ENCODE data around the gene MIGA2.
"Not testable (repeated sequence)": the region's sequence is repeated elsewhere in the genome, so short reads cannot be mapped to it uniquely, and the experiment has no call there.

Gene MIGA2

GRCh38 chr9:129036241-129036922, at the start of gene MIGA2:
MIGA2 (plus strand) TSS chr9:129036626; CDS start chr9:129040595, 3,969 bp downstream.
- in situ Hi-C loops (cut with HindIII; ENCODE audit: low pct_unique_long_range_greater_than_20kb, low sequenced_read_pairs) = no loop called here
- peak; percentile 100 for DNase-seq (ENCODE audit: low read depth in 1 of 2, low spot score in 1 of 2)
- no peak for TF ChIP-seq JUND (IDR thresholded peaks at IDR 0.05; ENCODE audit: low read depth)

- in situ Hi-C loops (cut with HindIII; ENCODE audit: low pct_unique_long_range_greater_than_20kb, low sequenced_read_pairs) = no loop called here
- TF ChIP-seq JUND (IDR thresholded peaks at IDR 0.05; ENCODE audit: low read depth) = no peak
- no peak for DNase-seq (ENCODE audit: low read depth in 1 of 2, low spot score in 1 of 2)
These were observed 49.8 kb upstream of the MIGA2 start for GRCh38 chr9:128986671-128987070.

GRCh38 chr9:128987805-128988204, 48.6 kb upstream of the MIGA2 start:
- TF ChIP-seq JUND (IDR thresholded peaks at IDR 0.05; ENCODE audit: low read depth) = no peak
- DNase-seq (ENCODE audit: low read depth in 1 of 2, low spot score in 1 of 2) = no peak
- in situ Hi-C loops (cut with HindIII; ENCODE audit: low pct_unique_long_range_greater_than_20kb, low sequenced_read_pairs) = no loop called here

- in situ Hi-C loops (cut with HindIII; ENCODE audit: low pct_unique_long_range_greater_than_20kb, low sequenced_read_pairs) = no loop called here
- peak in 1 of 2 experiments; percentile 64 for DNase-seq (ENCODE audit: low read depth in 1 of 2, low spot score in 1 of 2)
- no peak for TF ChIP-seq JUND (IDR thresholded peaks at IDR 0.05; ENCODE audit: low read depth)
These were observed 43.4 kb upstream of the MIGA2 start for GRCh38 chr9:128992995-128993394.

- in situ Hi-C loops (cut with HindIII; ENCODE audit: low pct_unique_long_range_greater_than_20kb, low sequenced_read_pairs) = no loop called here
- TF ChIP-seq JUND (IDR thresholded peaks at IDR 0.05; ENCODE audit: low read depth) = no peak
- no peak for DNase-seq (ENCODE audit: low read depth in 1 of 2, low spot score in 1 of 2)
These were observed 40.6 kb upstream of the MIGA2 start for GRCh38 chr9:128995791-128996190.

GRCh38 chr9:128998462-128998861, 38.0 kb upstream of the MIGA2 start:
- in situ Hi-C loops (cut with HindIII; ENCODE audit: low pct_unique_long_range_greater_than_20kb, low sequenced_read_pairs) = no loop called here
- TF ChIP-seq JUND (IDR thresholded peaks at IDR 0.05; ENCODE audit: low read depth) = no peak
- no peak for DNase-seq (ENCODE audit: low read depth in 1 of 2, low spot score in 1 of 2)

- in situ Hi-C loops (cut with HindIII; ENCODE audit: low pct_unique_long_range_greater_than_20kb, low sequenced_read_pairs) = no loop called here
- TF ChIP-seq JUND (IDR thresholded peaks at IDR 0.05; ENCODE audit: low read depth) = no peak
- no peak for DNase-seq (ENCODE audit: low read depth in 1 of 2, low spot score in 1 of 2)
These were observed 36.7 kb upstream of the MIGA2 start for GRCh38 chr9:128999581-129000206.

- TF ChIP-seq JUND (IDR thresholded peaks at IDR 0.05; ENCODE audit: low read depth) = no peak
- in situ Hi-C loops (cut with HindIII; ENCODE audit: low pct_unique_long_range_greater_than_20kb, low sequenced_read_pairs) = no loop called here
- DNase-seq (ENCODE audit: low read depth in 1 of 2, low spot score in 1 of 2) = no peak
These were observed 34.7 kb upstream of the MIGA2 start for GRCh38 chr9:129001504-129002325.

GRCh38 chr9:129002992-129003391, 33.4 kb upstream of the MIGA2 start:
- TF ChIP-seq JUND (IDR thresholded peaks at IDR 0.05; ENCODE audit: low read depth) = no peak
- in situ Hi-C loops (cut with HindIII; ENCODE audit: low pct_unique_long_range_greater_than_20kb, low sequenced_read_pairs) = no loop called here
- no peak for DNase-seq (ENCODE audit: low read depth in 1 of 2, low spot score in 1 of 2)

GRCh38 chr9:129004173-129004572, 32.3 kb upstream of the MIGA2 start:
- DNase-seq (ENCODE audit: low read depth in 1 of 2, low spot score in 1 of 2); in situ Hi-C loops (cut with HindIII; ENCODE audit: low pct_unique_long_range_greater_than_20kb, low sequenced_read_pairs): not testable (repeated sequence)

GRCh38 chr9:129005336-129005997, 31.0 kb upstream of the MIGA2 start:
- in situ Hi-C loops (cut with HindIII; ENCODE audit: low pct_unique_long_range_greater_than_20kb, low sequenced_read_pairs) = no loop called here
- DNase-seq (ENCODE audit: low read depth in 1 of 2, low spot score in 1 of 2) = no peak
- no peak for TF ChIP-seq JUND (IDR thresholded peaks at IDR 0.05; ENCODE audit: low read depth)

GRCh38 chr9:129006328-129007034, 29.9 kb upstream of the MIGA2 start:
- in situ Hi-C loops (cut with HindIII; ENCODE audit: low pct_unique_long_range_greater_than_20kb, low sequenced_read_pairs) = no loop called here

More at GRCh38 chr9:129006328-129007034, 29.9 kb upstream of the MIGA2 start:
- peak; percentile 89 to 90 for DNase-seq (ENCODE audit: low read depth in 1 of 2, low spot score in 1 of 2)
- no peak for TF ChIP-seq JUND (IDR thresholded peaks at IDR 0.05; ENCODE audit: low read depth)

Data from T47D (cell line).